H9 (cell line): ENCODE results near the gene MICAL3. TPM values are rescaled to one million over a fixed set of nuclear protein-coding genes. Genes with fewer than 3 reads are reported as not detected.

Source experiments
- DNase-seq: peaks from one replicate; pipeline ENCODE4 v3.0.0-alpha.2; 2017
- H2AFZ ChIP-seq: one replicate; pipeline ENCODE4 v1.6.1; 2013; ENCODE audit warnings: mild to moderate bottlenecking, low read length, control low read depth, moderate library complexity
- H2AK5ac ChIP-seq: 2 replicates; pipeline ENCODE4 v1.6.1; 2013; ENCODE audit warnings: low read length, control low read depth, mixed read lengths; ENCODE audit not compliant: insufficient read length
- H2BK120ac ChIP-seq: one replicate; pipeline ENCODE4 v1.6.1; 2013; ENCODE audit warnings: low read depth, mild to moderate bottlenecking, low read length, control low read depth, inconsistent platforms; ENCODE audit not compliant: poor library complexity, severe bottlenecking
- H2BK12ac ChIP-seq: 2 replicates; pipeline ENCODE4 v1.6.1; 2013; ENCODE audit warnings: low read length, control low read depth, mixed read lengths, low read depth; ENCODE audit not compliant: insufficient read length
- H2BK15ac ChIP-seq: 2 replicates; pipeline ENCODE4 v1.6.1; 2013; ENCODE audit warnings: low read depth, low read length, control low read depth
- H2BK20ac ChIP-seq: one replicate; pipeline ENCODE4 v1.6.1; 2013; ENCODE audit warnings: low read depth, mild to moderate bottlenecking, low read length, control low read depth, inconsistent platforms; ENCODE audit not compliant: poor library complexity, severe bottlenecking
- H2BK5ac ChIP-seq: 2 replicates; pipeline ENCODE4 v1.6.1; 2013; ENCODE audit warnings: low read length, control low read depth, mixed read lengths; ENCODE audit not compliant: insufficient read length
- H3K14ac ChIP-seq: 2 replicates; pipeline ENCODE4 v1.6.1; 2013; ENCODE audit warnings: low read length, control low read depth; ENCODE audit not compliant: insufficient read depth
- H3K18ac ChIP-seq: 2 replicates; pipeline ENCODE4 v1.6.1; 2013; ENCODE audit warnings: low read depth, mild to moderate bottlenecking, mixed read lengths, low read length, control low read depth; ENCODE audit not compliant: insufficient read length
- H3K23ac ChIP-seq: 2 replicates; pipeline ENCODE4 v1.6.1; 2013; ENCODE audit warnings: low read length, control low read depth, mixed read lengths, low read depth; ENCODE audit not compliant: insufficient read length
- H3K23me2 ChIP-seq: 2 replicates; pipeline ENCODE4 v1.6.1; 2013; ENCODE audit warnings: low read depth, mild to moderate bottlenecking, mixed read lengths, low read length, control low read depth; ENCODE audit not compliant: insufficient read length, poor library complexity, severe bottlenecking
- H3K27ac ChIP-seq: 2 replicates; pipeline ENCODE4 v1.5.1; 2013; ENCODE audit warnings: low read length, control low read depth, mixed read lengths, low read depth; ENCODE audit not compliant: insufficient read length
- H3K27me3 ChIP-seq: 2 replicates; pipeline ENCODE4 v1.6.1; 2013; ENCODE audit warnings: low read length, control low read depth, inconsistent platforms; ENCODE audit not compliant: insufficient read depth
- H3K4ac ChIP-seq: 2 replicates; pipeline ENCODE4 v1.6.1; 2013; ENCODE audit warnings: low read depth, mild to moderate bottlenecking, control low read depth, inconsistent platforms, low read length, moderate library complexity
- H3K4me1 ChIP-seq: 2 replicates; pipeline ENCODE4 v1.6.1; 2013; ENCODE audit warnings: low read length, control low read depth, inconsistent platforms; ENCODE audit not compliant: insufficient read depth
- H3K4me2 ChIP-seq: 2 replicates; pipeline ENCODE4 v1.6.1; 2013; ENCODE audit warnings: low read length, control low read depth, mixed read lengths; ENCODE audit not compliant: insufficient read length, insufficient read depth
- H3K56ac ChIP-seq: 2 replicates; pipeline ENCODE4 v1.6.1; 2013; ENCODE audit warnings: low read depth, mild to moderate bottlenecking, mixed read lengths, low read length, control low read depth; ENCODE audit not compliant: insufficient read length
- H3K79me1 ChIP-seq: 2 replicates; pipeline ENCODE4 v1.6.1; 2013; ENCODE audit warnings: low read depth, mild to moderate bottlenecking, moderate library complexity, low read length, control low read depth, inconsistent platforms; ENCODE audit not compliant: insufficient read depth, poor library complexity, severe bottlenecking
- H3K79me2 ChIP-seq: 2 replicates; pipeline ENCODE4 v1.6.1; 2013; ENCODE audit warnings: low read length, control low read depth, inconsistent platforms; ENCODE audit not compliant: insufficient read depth
- H3K9ac ChIP-seq: 2 replicates; pipeline ENCODE4 v1.6.1; 2013; ENCODE audit warnings: low read length, control low read depth, mixed read lengths; ENCODE audit not compliant: insufficient read length; ENCODE audit errors: extremely low read depth
- H3K9me3 ChIP-seq: one replicate; pipeline ENCODE4 v1.6.1; 2013; ENCODE audit warnings: low read depth, low read length, inconsistent platforms; ENCODE audit not compliant: control insufficient read depth
- H3T11ph ChIP-seq: one replicate; pipeline ENCODE4 v1.6.1; 2013; ENCODE audit warnings: mild to moderate bottlenecking, low read length, control low read depth, inconsistent platforms
- H4K20me1 ChIP-seq: one replicate; pipeline ENCODE4 v1.6.1; 2013; ENCODE audit not compliant: control insufficient read depth, insufficient read length, insufficient read depth
- H4K5ac ChIP-seq: 2 replicates; pipeline ENCODE4 v1.6.1; 2013; ENCODE audit warnings: low read depth, mild to moderate bottlenecking, mixed read lengths, low read length, control low read depth; ENCODE audit not compliant: insufficient read length
- H4K8ac ChIP-seq: replicated peaks from 2 replicates; pipeline ENCODE4 v1.6.1; 2013; ENCODE audit warnings: low read length, control low read depth, mixed read lengths, low read depth; ENCODE audit not compliant: insufficient read length
- H4K91ac ChIP-seq: 2 replicates; pipeline ENCODE4 v1.6.1; 2013; ENCODE audit warnings: low read depth, mild to moderate bottlenecking, moderate library complexity, mixed read lengths, low read length, control low read depth; ENCODE audit not compliant: insufficient read length
- H3K27ac Mint-ChIP-seq, 3 experiments: 2 replicates in 2 of 3; 3 replicates in 1 of 3; pipeline ENCODE4 v1.8.0; 2020 to 2021; ENCODE audit warnings: mixed read lengths in 3 of 3, mild to moderate bottlenecking in 1 of 3, moderate library complexity in 1 of 3
- H3K27me3 Mint-ChIP-seq: 2 replicates; pipeline ENCODE4 v1.8.0; 2021; ENCODE audit warnings: low read depth, mild to moderate bottlenecking, moderate library complexity, mixed read lengths
- H3K36me3 Mint-ChIP-seq, 3 experiments: 2 replicates in 2 of 3; 3 replicates in 1 of 3; pipeline ENCODE4 v1.8.0; 2020 to 2021; ENCODE audit warnings: low read depth in 3 of 3, mixed read lengths in 3 of 3; ENCODE audit not compliant: insufficient read depth in 1 of 3
- H3K4me1 Mint-ChIP-seq, 2 experiments: 2 replicates each; pipeline ENCODE4 v1.8.0; 2020; ENCODE audit warnings: mixed read lengths in 2 of 2
- H3K4me3 Mint-ChIP-seq, 2 experiments: 2 replicates in 1 of 2; 3 replicates in 1 of 2; pipeline ENCODE4 v1.8.0; 2020 to 2021; ENCODE audit warnings: mild to moderate bottlenecking in 2 of 2, mixed read lengths in 2 of 2, moderate library complexity in 1 of 2
- H3K9me3 Mint-ChIP-seq, 2 experiments: 2 replicates in 1 of 2; 3 replicates in 1 of 2; pipeline ENCODE4 v1.8.0; 2020; ENCODE audit warnings: mild to moderate bottlenecking in 2 of 2, mixed read lengths in 2 of 2, moderate library complexity in 1 of 2
- CTCF ChIP-seq: fragments of 200-600 bp; sonication (generic); conservative IDR thresholded peaks from 3 replicates; pipeline ENCODE4 v1.8.0; 2021; ENCODE audit warnings: antibody characterized with exemption, mild to moderate bottlenecking
- WGBS: extraction: QIAGEN DNeasy Blood & Tissue Kit; methylation state at CpG from one replicate; pipeline ENCODE4 v1.1.7; 2013; ENCODE audit warnings: missing lambda C conversion rate, low lambda C conversion rate, mixed read lengths; ENCODE audit not compliant: insufficient read length; ENCODE audit errors: extremely low coverage; 5-methylcytosine and 5-hydroxymethylcytosine counted together
- total RNA-seq: library from RNA; stranded (reverse); gene quantifications from 2 replicates; pipeline ENCODE4 v1.2.1, GENCODE V29; 2021

The MICAL3 gene
- total RNA-seq, 1 experiment from 2014 or later = 50.2 TPM

DNA sequence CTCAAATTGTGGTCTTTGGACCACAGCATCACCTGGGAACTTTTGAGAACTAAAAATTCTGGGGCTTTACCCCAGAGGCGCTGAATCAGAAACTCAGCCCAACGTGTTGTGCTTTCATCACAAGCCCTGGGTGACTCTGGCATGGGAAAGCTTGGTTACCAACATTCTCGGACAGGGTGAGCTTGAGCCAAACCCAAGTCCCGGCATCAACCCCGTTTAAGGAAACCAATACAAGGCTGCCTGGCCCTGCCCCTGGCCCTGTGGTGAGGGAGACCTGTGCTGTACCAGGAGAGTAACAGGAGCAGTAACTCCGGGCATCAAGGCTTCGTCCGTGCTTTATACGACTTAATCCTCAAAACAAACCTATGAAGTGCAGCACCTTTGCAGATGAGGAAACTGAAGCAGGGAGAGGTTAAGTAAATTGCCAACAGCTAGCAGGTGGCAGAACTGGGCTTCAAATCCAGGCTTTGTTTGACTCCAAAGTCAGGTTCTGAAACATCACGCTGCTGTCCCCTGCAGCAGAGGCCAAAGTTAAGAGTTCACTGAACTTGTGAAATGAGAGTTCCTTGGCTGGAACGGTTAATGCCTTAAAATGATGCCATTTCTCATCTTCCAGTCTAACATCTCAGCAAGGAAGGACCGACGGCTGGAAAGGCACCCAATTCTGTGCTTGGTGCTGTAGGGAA lies 186.0 kb downstream of the MICAL3 start:
- no peak overlapping the region; the same call in 1 of the 2 replicates for H3K14ac ChIP-seq
- no peak overlapping the region for H3K23ac ChIP-seq
- H3K18ac ChIP-seq = no peak overlapping the region
- H2BK5ac ChIP-seq = no peak overlapping the region
- TF ChIP-seq CTCF = no peak
- Mint-ChIP-seq H3K27me3 (no peaks in the 10 kb centered on the region; the same call in 1 of the 2 replicates), H3K27ac (peak overlapping the region in 1 of 3 experiments; percentile 48; a peak in 1 of 7 replicates), H3K9me3 (no peaks in the 10 kb centered on the region), H3K4me3 (no peak overlapping the region), H3K36me3 (peaks cover 6 to 22% (median 15%) of the 10 kb centered on the region in 3 experiments; a peak in 6 of 7 replicates), H3K4me1 (peaks cover 3 to 5% of the 10 kb centered on the region in 2 experiments)
- no peaks in the 10 kb centered on the region for H3K23me2 ChIP-seq
- WGBS = no CpG with 5 or more reads among the region's 13 CpGs
- H3K56ac ChIP-seq = no peak overlapping the region
- H3K4me2 ChIP-seq = no peak overlapping the region
- H2BK20ac ChIP-seq = no peak overlapping the region
- H2BK15ac ChIP-seq = no peak overlapping the region
- H4K5ac ChIP-seq = no peak overlapping the region
- no peak overlapping the region for H3K27ac ChIP-seq
- no peaks in the 10 kb centered on the region for H3K79me1 ChIP-seq
- no peak overlapping the region for H4K8ac ChIP-seq
- no peak for DNase-seq
- H3K4ac ChIP-seq = no peak overlapping the region
- H4K20me1 ChIP-seq = peaks cover 3% of the 10 kb centered on the region
- no peaks in the 10 kb centered on the region for H3K9me3 ChIP-seq
- no peak overlapping the region for H4K91ac ChIP-seq
- H2AFZ ChIP-seq = no peak overlapping the region
- H2BK120ac ChIP-seq = no peak overlapping the region
- H2AK5ac ChIP-seq = no peak overlapping the region
- no peak overlapping the region for H3T11ph ChIP-seq
- H2BK12ac ChIP-seq = no peak overlapping the region
- H3K4me1 ChIP-seq = no peaks in the 10 kb centered on the region
- H3K9ac ChIP-seq = no peak overlapping the region
- no peaks in the 10 kb centered on the region for H3K27me3 ChIP-seq
- H3K79me2 ChIP-seq = no peaks in the 10 kb centered on the region
